GM19438 (cell line): ENCODE data around the gene ZNHIT1.

Source experiments
- ATAC-seq: cut with Tn5 transposase; IDR thresholded peaks from one replicate; pipeline ENCODE4 v1.9.1; 2021; ENCODE audit warnings: low read depth; ENCODE audit not compliant: unreplicated experiment

Gene ZNHIT1

GRCh38 chr7:101271021-101271420 is 53.1 kb downstream of the ZNHIT1 start:
- no peak for ATAC-seq

GRCh38 chr7:101273206-101273605 is 55.2 kb downstream of the ZNHIT1 start:
- no peak for ATAC-seq
